Right lobe of liver (tissue), 6 donors: ENCODE results near the gene TMEM203. TPM values are rescaled to one million over a fixed set of nuclear protein-coding genes. Genes with fewer than 3 reads are reported as not detected.

ENCODE experiments used
- ATAC-seq, 4 donors: fragments of 200-7000 bp; cut with Tn5 transposase; one replicate each; pipeline ENCODE4 v1.9.1; 2020; ENCODE audit warnings: mild to moderate bottlenecking in 4 of 4, moderate library complexity in 4 of 4
- DNase-seq, 3 donors: peaks; one replicate each; pipeline ENCODE4 v3.0.0-alpha.2; 2020
- H3K27ac ChIP-seq, 3 donors: fragments of 200-600 bp; one replicate each; pipeline ENCODE4 v1.8.0; 2022
- H3K27me3 ChIP-seq, 2 donors: fragments of 200-600 bp; one replicate each; pipeline ENCODE4 v1.8.0; 2022
- H3K36me3 ChIP-seq, 4 donors: fragments of 200-600 bp; sonication (generic) in 1 of 4; one replicate each; pipeline versions ENCODE4 v1.5.1 to v1.8.0; 2017 to 2022; ENCODE audit warnings: control low read depth in 1 of 4
- H3K4me1 ChIP-seq, 4 donors: fragments of 200-600 bp; sonication (generic) in 1 of 4; one replicate each; pipeline versions ENCODE4 v1.5.1 to v1.8.0; 2017 to 2022; ENCODE audit warnings: control low read depth in 1 of 4
- H3K4me3 ChIP-seq, 3 donors: fragments of 200-600 bp; one replicate each; pipeline ENCODE4 v1.8.0; 2022
- H3K9me3 ChIP-seq, 4 donors: fragments of 200-600 bp; sonication (generic) in 1 of 4; one replicate each; pipeline versions ENCODE4 v1.5.1 to v1.8.0; 2017 to 2022; ENCODE audit warnings: control low read depth in 1 of 4
- CTCF ChIP-seq, 4 donors: fragments of 200-600 bp in 3 of 4; fragments of 450-650 bp in 1 of 4; IDR thresholded peaks; one replicate each; pipeline versions ENCODE4 v1.5.1 to v1.8.0; 2016 to 2022; ENCODE audit warnings: antibody characterized with exemption in 4 of 4, mild to moderate bottlenecking in 2 of 4
- POLR2A ChIP-seq: fragments of 450-650 bp; IDR thresholded peaks from one replicate; pipeline ENCODE4 v1.6.1; 2017; ENCODE audit warnings: antibody characterized with exemption, mild to moderate bottlenecking
- WGBS: methylation state at CpG from one replicate; pipeline ENCODE4 v1.1.6; 2018; ENCODE audit warnings: low coverage, low lambda C conversion rate; ENCODE audit not compliant: insufficient coverage; ENCODE audit errors: missing lambda C conversion rate; 5-methylcytosine and 5-hydroxymethylcytosine counted together
- intact Hi-C, 2 donors: fragments of 100-400 bp; cut with DNase I; formaldehyde crosslinking; loops; one replicate each; pipeline versions ENCODE4 v1.11.2 to v1.14.1; 2022
- total RNA-seq, 6 experiments: library from RNA; depleted of rRNA in 2 of 6; stranded (reverse); fragments of >200 nt in 2 of 6; fragmentation: NEBNext Ultra II Directional in 3 of 6; extraction: Animal tissue kit (Norgen Biotek cat#: 25700) in 3 of 6; gene quantifications; one replicate each; pipeline versions ENCODE4 v1.1.0 to v1.2.4, GENCODE V29; 2016 to 2023
- donor health status: DM: no; HTN: yes; CAD: no.
- donor health status: DM: no; HTN: no; CAD: no.
- donor health status: DM: no; HTN: no; CAD: no.
- donor health status: DM: no; HTN: yes; CAD: no.
- donor health status: DM: no; HTN: yes; CAD: no.

TMEM203 gene
- total RNA-seq, 6 experiments from 2014 or later, result 17.7 to 28.0 (median 23.9) TPM

- TF ChIP-seq CTCF (IDR thresholded peaks at IDR 0.05) (no peak), POLR2A (no peak)
- ATAC-seq (no peak), DNase-seq (no peak)
- H3K27me3 ChIP-seq, result no peaks in the 10 kb centered on the region
- peaks cover 0 to 69% (median 25%) of the 10 kb centered on the region in 4 donors for H3K4me1 ChIP-seq
- H3K4me3 ChIP-seq, result peak overlapping the region; percentile 35 to 73 (median 48)
- intact Hi-C loops, result no loop called here
- WGBS, result 14% methylated on average over 11 of the region's 23 CpGs
- no peaks in the 10 kb centered on the region for H3K36me3 ChIP-seq
- no peaks in the 10 kb centered on the region for H3K9me3 ChIP-seq
- peak overlapping the region; percentile 18 to 84 (median 74) for H3K27ac ChIP-seq
Observed at GRCh38 chr9:137201205-137201868, 4.1 kb downstream of the TMEM203 start.

GRCh38 chr9:137200311-137201204 is 4.9 kb downstream of the TMEM203 start, which contains the start of gene TPRN:
TPRN (minus strand) TSS chr9:137200741; CDS start chr9:137200711, 30 bp downstream.
- WGBS, result no CpG with 5 or more reads among the region's 118 CpGs
- TF ChIP-seq CTCF (IDR thresholded peaks at IDR 0.05) (no peak), POLR2A (peak; percentile 99)

GRCh38 chr9:137199411-137200121 is 5.9 kb downstream of the TMEM203 start:
- ATAC-seq (no peak), DNase-seq (no peak)
- Histone ChIP-seq H3K36me3 (no peaks in the 10 kb centered on the region), H3K27ac (peak overlapping the region; percentile 56 to 71 (median 60)), H3K9me3 (no peaks in the 10 kb centered on the region), H3K4me1 (peaks cover 0 to 79% (median 30%) of the 10 kb centered on the region in 4 donors), H3K4me3 (peak overlapping the region; percentile 54 to 73 (median 57)), H3K27me3 (no peaks in the 10 kb centered on the region)
- TF ChIP-seq CTCF (IDR thresholded peaks at IDR 0.05), result no peak
- no peak for TF ChIP-seq POLR2A
- WGBS, result 9% methylated on average over 8 of the region's 51 CpGs
- intact Hi-C loops, result no loop called here

More at GRCh38 chr9:137200311-137201204, 4.9 kb downstream of the TMEM203 start, which contains the start of gene TPRN:
- ATAC-seq, result peak; percentile 81 to 95 (median 88)
- peak; percentile 99 to 100 (median 100) for DNase-seq
- H3K36me3 ChIP-seq, result no peaks in the 10 kb centered on the region
- peak within 1 kb of the TSS; percentile 18 to 84 (median 74) for H3K27ac ChIP-seq
- no peaks in the 10 kb centered on the region for H3K9me3 ChIP-seq
- peak within 1 kb of the TSS; percentile 54 to 73 (median 57) for H3K4me3 ChIP-seq
- H3K27me3 ChIP-seq, result no peaks in the 10 kb centered on the region
- peaks cover 0 to 73% (median 27%) of the 10 kb centered on the region in 4 donors for H3K4me1 ChIP-seq
- intact Hi-C loops, result no loop called here

GRCh38 chr9:137198902-137199283 is 6.6 kb downstream of the TMEM203 start:
- H3K27ac ChIP-seq, result peak overlapping the region; percentile 56 to 71 (median 60)
- 0% methylated on average over 1 of the region's 11 CpGs for WGBS
- peak overlapping the region; percentile 54 to 73 (median 57) for H3K4me3 ChIP-seq
- H3K9me3 ChIP-seq, result no peaks in the 10 kb centered on the region
- no peak for DNase-seq
- H3K36me3 ChIP-seq, result no peaks in the 10 kb centered on the region
- intact Hi-C loops, result no loop called here
- TF ChIP-seq CTCF (IDR thresholded peaks at IDR 0.05) (no peak), POLR2A (no peak)
- peaks cover 0 to 79% (median 30%) of the 10 kb centered on the region in 4 donors for H3K4me1 ChIP-seq
- no peaks in the 10 kb centered on the region for H3K27me3 ChIP-seq
- ATAC-seq, result peak in 1 of 4 donors; percentile 0
